ENCODE data around the gene CADM2.
"Not testable (repeated sequence)": the region's sequence is repeated elsewhere in the genome, so short reads cannot be mapped to it uniquely, and the experiment has no call there.

The CADM2 gene

DNA sequence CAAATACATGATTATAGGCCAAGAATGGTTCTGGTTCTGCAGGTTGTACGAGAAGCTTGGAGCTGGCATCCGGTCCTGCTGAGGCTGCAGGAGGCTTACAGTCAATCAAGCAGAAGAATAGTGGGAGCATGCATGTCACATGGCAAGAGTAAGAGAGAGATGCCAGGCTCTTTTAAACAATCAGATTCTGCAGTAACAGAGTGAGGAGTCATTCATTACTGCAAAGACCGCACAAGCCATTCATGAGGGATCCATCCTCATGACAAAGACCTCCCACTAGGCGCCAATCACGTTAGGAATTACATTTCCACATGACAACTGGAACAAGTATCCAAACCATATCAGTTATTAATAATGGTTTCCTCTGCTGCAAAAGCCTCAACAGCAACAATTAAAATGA is 536.8 kb downstream of the CADM2 start:
- no peak for DNase-seq

DNA sequence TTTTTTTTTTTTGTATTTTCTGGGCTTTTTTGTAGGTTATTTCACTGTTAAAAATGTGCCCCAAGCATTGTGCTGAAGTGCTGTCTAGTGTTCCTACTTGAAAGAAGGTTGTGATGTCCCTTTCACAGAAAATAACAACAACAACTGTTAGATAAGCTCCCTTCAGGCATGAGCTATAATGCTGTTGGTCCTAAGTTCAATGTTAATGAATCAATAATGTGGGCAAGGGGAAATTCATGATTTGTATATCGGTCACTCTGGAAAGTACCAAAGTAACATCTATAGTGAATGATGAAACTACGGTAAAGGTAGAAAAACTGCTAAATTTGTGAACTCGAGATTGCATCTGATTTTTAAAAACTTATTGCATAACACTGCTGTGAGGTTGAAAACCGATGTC is 539.4 kb downstream of the CADM2 start:
- DNase-seq = no peak

DNA sequence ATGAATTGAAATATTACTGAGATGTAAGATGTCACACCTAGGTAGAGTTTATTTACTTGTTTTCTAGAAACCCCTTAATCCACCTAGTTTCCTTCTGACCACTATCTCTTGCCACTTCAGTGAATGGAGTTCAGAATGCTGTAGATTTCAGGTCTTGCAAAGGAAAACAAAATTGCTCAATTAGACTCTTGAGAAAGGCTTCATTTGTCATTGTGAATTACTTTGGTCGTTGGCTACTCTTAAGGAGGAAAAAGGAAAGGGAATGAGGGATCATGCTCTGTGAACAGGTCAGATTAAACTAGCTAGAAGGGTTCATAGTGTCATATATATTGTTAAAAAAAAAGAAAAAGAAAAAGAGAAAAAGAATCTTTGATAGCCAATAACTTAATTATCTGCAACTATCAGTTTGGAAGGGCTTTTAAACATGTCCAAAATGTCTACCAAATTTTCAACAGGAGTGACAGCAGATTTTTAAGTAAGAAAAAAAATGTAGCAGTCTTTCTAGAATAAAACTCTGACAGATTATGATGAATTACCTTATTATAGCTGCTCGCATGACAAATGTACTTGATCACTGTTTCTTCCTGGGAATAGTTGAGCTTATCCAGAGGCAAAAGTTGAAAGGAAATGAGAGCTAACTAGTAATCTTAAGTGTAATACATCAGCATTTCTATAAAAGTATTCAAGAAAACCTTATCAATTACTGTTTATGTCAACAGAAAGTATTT is 543.5 kb downstream of the CADM2 start:
- no peak for DNase-seq

- not testable (repeated sequence) for DNase-seq
Observed at GRCh38 chr3:85504129-85504784, 545.5 kb downstream of the CADM2 start.

DNA sequence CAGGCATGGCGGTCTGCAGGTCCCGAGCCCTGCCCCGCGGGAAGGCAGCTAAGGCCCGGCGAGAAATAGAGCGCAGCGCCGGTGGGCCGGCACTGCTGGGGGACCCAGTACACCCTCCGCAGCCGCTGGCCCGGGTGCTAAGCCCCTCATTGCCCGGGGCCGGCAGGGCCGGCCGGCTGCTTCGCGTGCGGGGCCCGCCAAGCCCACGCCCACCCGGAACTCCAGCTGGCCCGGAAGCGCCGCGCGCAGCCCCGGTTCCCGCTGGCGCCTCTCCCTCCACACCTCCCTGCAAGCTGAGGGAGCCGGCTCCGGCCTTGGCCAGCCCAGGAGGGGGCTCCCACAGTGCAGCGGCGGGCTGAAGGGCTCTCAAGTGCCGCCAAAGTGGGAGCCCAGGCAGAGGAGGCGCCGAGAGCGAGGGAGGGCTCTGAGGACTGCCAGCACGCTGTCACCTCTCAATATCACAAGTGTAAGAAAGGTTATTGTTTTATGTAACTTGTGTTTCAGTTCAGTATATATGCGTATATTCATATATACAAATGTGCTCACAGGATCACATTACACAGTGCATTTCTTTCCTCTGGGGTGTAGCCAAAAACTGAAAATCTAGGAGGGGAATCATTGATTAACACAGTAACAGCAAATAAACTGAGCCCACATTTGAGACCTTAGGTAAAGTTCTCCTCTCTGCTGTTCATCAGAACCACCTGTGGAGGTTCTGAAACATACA is 546.2 kb downstream of the CADM2 start:
- DNase-seq = not testable (repeated sequence)

GRCh38 chr3:85507052-85507451 is 548.3 kb downstream of the CADM2 start:
- DNase-seq = not testable (repeated sequence)

DNA sequence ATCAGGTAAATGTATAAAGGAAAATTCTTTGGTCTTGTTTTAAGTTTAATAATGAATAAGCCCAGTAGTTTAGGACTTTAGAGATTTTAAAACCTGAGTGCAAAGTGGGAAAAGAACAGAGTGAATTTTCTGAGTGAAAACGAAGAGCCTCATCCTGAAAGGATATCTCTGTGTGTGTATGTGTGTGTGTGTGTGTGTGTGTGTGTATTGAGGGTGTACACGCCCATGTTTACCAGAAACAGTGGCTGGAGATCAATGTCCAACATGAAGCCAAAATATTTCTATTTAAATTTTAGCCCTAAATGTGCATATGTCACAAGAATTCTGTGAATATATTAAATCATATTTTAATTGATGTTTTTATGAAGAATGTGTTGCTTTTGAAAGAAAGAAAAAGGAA is 549.9 kb downstream of the CADM2 start:
- no peak for DNase-seq

DNA sequence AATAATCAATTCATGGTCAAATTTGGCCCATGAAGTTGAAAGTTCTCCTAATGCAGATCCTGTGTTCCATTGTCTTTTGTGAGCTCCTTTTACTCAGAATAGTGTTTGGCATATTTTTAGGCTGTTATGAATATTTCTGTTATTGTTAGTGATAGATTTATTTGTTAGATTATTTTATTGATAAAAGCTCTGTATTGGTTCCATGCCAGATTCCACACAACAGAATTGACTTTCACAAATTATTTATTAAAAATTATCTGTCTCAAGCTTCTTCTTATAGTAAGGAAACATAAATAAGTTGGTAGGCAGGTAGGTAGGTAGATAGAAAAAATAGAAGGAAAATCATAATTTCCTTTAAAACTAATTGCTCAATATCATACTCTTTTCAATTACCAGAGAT is 557.4 kb downstream of the CADM2 start:
- DNase-seq = no peak

- DNase-seq = no peak
Observed at GRCh38 chr3:85524104-85524503, 565.3 kb downstream of the CADM2 start.

DNA sequence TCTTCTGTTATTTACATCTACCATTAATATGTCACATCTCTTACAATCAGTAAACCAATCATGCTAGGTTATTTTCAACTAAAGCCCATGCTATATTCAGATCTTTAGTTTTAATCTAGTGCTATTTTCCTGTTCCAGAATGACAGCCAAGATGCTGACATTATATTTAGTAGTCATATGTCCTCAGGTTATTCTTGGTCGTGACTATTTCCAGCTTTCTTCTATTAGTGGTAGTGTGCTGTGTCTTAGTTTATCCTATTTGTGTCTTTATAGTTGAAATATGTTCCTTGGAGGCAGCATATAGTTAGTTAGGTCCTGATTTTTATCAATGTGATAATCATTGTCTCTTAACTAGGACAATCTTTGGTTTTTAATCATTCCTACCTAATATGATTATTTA is 566.5 kb downstream of the CADM2 start:
- no peak for DNase-seq

GRCh38 chr3:85533586-85533985 is 574.8 kb downstream of the CADM2 start:
- no peak for DNase-seq

- DNase-seq = no peak
Observed at GRCh38 chr3:85535517-85535916, 576.7 kb downstream of the CADM2 start.

GRCh38 chr3:85539232-85539631 is 580.4 kb downstream of the CADM2 start:
- DNase-seq = no peak

- DNase-seq = no peak
Observed at GRCh38 chr3:85554153-85554552, 595.4 kb downstream of the CADM2 start.

- DNase-seq = no peak
Observed at GRCh38 chr3:85560088-85560785, 601.4 kb downstream of the CADM2 start.

GRCh38 chr3:85567071-85567676 is 608.4 kb downstream of the CADM2 start:
- peak; percentile 16 for DNase-seq

DNA sequence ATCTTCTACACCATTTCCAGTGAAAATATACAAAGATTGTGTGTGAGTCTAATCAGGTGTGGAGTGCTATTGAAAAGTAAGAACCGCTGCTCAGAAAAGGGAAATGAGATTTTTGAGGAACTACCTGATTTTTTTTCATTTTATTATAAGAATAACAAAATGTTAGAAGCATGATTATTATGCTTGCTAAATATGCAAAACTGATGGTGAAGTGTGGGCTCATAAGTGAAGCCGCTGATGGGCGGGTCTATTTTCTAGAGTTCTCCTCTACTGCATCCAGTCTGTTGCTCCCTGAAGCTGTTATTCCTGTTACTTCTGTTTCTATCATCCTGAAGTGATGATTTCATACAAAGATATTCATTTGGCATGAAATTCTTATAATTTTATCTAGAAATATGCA is 612.0 kb downstream of the CADM2 start:
- no peak for DNase-seq

DNA sequence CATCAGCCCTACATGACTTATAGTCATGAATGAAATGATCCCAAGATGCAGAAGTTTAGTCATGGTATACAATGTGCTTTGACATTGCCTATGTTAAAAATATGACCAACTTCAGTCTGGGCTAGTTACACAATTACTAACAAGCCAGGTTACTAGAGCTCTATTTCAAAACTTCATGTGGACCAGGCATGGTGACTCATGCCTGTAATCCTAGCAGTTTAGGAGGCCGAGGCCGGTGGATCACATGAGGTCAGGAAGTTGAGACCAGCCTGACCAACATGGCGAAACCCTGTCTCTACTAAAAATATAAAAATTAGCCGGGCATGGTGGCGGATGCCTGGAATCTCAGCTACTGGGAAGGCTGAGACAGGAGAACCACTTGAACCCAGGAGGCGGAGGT is 613.0 kb downstream of the CADM2 start:
- no peak for DNase-seq

GRCh38 chr3:85572426-85572825 is 613.6 kb downstream of the CADM2 start:
- DNase-seq = no peak

GRCh38 chr3:85572978-85573377 is 614.2 kb downstream of the CADM2 start:
- no peak for DNase-seq

DNA sequence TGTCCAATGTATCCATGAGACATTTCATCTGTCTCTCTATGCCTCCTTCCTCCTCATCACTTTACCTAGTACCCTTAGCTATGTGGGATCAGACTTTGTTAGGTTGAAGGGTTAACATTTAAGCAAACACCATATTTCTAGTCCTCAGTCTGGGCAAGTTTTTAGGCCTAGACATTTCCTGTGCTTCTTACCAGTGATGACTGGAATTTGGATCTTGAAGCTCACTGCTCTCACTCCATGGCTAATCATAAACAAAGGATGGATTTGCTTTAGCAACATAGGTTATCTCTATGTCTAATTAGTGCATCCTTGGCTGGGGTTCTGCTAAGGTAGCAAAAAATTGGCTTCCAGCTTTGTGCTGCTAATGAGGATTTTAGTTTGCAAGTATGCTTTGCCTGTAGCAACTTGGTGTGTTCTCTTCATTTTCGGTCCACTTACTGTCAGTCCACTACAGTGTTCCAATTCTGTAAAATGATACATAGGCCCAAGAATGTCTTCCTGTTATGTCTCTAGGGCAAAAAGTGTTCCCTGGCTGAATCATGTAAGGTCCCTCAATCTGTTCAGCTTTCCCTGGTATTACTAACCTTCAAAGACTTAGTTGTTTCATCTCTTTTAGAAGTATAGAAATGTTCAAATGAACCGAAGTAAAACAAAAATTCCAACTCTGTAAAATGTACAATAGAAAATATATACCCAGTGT is 615.4 kb downstream of the CADM2 start:
- no peak for DNase-seq

DNA sequence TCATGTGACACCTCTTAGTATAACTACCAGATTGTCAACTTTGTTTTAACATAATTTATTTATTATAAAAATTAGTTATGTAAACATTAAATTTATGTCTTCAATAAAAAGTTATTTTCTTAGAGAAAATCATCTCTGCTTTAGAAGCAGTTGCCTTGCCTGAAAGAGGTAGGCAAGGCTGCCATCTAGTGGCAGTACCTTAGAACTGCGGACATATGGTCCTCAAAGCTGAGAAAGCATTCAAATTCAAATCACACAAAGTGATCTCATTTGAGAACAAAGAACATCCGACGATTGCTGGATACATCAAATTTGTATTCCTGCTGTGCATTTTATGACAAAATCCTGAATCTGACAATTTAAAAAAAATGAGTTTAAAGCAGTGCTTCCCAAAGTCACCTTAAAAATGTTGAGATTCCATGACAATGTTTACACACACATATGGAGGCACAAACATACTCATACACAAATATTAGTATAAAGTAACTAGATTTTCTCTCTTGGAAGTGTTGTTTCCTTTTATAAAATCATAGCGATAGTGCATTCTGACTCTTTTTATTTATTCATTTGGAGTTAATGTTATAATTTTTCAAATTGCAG is 617.4 kb downstream of the CADM2 start:
- DNase-seq = peak; percentile 56
